Activated CD8-positive, alpha-beta T cell treated with anti-CD3 and anti-CD28 coated beads for 36 hours (primary cell): ENCODE measurements around the gene TMPRSS4. TPM values are rescaled to one million over a fixed set of nuclear protein-coding genes. Genes with fewer than 3 reads are reported as not detected.

ENCODE experiments used
- ATAC-seq: fragments of 200-7000 bp; cut with Tn5 transposase; one replicate; pipeline ENCODE4 v1.10.0; 2021; ENCODE audit warnings: mild to moderate bottlenecking, moderate library complexity
- CTCF ChIA-PET: fragments of 350-600 bp; sonication (Branson Sonifier 250); formaldehyde crosslinking; loops from one replicate; lab custom pipeline; 2021; ENCODE audit warnings: antibody characterized with exemption; lab: Charles Lee
- POLR2A ChIA-PET: fragments of 350-600 bp; sonication (Branson Sonifier 250); formaldehyde crosslinking; loops from one replicate; lab custom pipeline; 2021; ENCODE audit warnings: antibody characterized with exemption; lab: Charles Lee
- DNase-seq: peaks from one replicate; pipeline ENCODE4 v3.0.0-alpha.2; 2020
- H3K27ac Mint-ChIP-seq: one replicate; pipeline ENCODE4 v1.8.0; 2021; ENCODE audit warnings: mild to moderate bottlenecking, mixed read lengths
- H3K27me3 Mint-ChIP-seq: one replicate; pipeline ENCODE4 v1.8.0; 2021; ENCODE audit warnings: mixed read lengths
- H3K36me3 Mint-ChIP-seq: one replicate; pipeline ENCODE4 v1.8.0; 2021; ENCODE audit warnings: low read depth, mixed read lengths
- H3K4me1 Mint-ChIP-seq: one replicate; pipeline ENCODE4 v1.8.0; 2021; ENCODE audit warnings: low read depth, mixed read lengths
- H3K4me3 Mint-ChIP-seq: one replicate; pipeline ENCODE4 v1.8.0; 2021; ENCODE audit warnings: mild to moderate bottlenecking, moderate library complexity, mixed read lengths
- H3K9me3 Mint-ChIP-seq: one replicate; pipeline ENCODE4 v1.8.0; 2021; ENCODE audit warnings: mixed read lengths
- intact Hi-C: fragments of 100-400 bp; cut with micrococcal nuclease; formaldehyde crosslinking; loops from one replicate; pipeline ENCODE4 v1.10.0; 2022
- total RNA-seq, 2 experiments: library from RNA; stranded (reverse); gene quantifications; one replicate each; pipeline ENCODE4 v1.2.3, GENCODE V29; 2021
- TF ChIP-seq, protein P1 (sequence below): fragments of 200-600 bp; IDR thresholded peaks from one replicate; pipeline ENCODE4 v1.8.0; 2022; ENCODE audit warnings: antibody characterized with exemption, mild to moderate bottlenecking

Gene TMPRSS4
- total RNA-seq, 2 experiments from 2014 or later: not detected

- no peaks in the 10 kb centered on the region for H3K36me3 Mint-ChIP-seq
- POLR2A ChIA-PET: interaction anchor here (1.5 kb wide), 1 partner anchor 23 kb away, joined by 5 read pairs; no protein-coding TSS in a partner anchor
- no peaks in the 10 kb centered on the region for H3K9me3 Mint-ChIP-seq
- no peak overlapping the region for H3K4me3 Mint-ChIP-seq
- TF ChIP-seq, protein P1, sequence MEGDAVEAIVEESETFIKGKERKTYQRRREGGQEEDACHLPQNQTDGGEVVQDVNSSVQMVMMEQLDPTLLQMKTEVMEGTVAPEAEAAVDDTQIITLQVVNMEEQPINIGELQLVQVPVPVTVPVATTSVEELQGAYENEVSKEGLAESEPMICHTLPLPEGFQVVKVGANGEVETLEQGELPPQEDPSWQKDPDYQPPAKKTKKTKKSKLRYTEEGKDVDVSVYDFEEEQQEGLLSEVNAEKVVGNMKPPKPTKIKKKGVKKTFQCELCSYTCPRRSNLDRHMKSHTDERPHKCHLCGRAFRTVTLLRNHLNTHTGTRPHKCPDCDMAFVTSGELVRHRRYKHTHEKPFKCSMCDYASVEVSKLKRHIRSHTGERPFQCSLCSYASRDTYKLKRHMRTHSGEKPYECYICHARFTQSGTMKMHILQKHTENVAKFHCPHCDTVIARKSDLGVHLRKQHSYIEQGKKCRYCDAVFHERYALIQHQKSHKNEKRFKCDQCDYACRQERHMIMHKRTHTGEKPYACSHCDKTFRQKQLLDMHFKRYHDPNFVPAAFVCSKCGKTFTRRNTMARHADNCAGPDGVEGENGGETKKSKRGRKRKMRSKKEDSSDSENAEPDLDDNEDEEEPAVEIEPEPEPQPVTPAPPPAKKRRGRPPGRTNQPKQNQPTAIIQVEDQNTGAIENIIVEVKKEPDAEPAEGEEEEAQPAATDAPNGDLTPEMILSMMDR: no peak
- CTCF ChIA-PET: interaction anchor here (1.9 to 6.8 kb wide), 3 partner anchors 23 to 50 kb away, joined by 6 to 116 read pairs (median 41); no protein-coding TSS in a partner anchor
- H3K27ac Mint-ChIP-seq: no peak overlapping the region
- ATAC-seq (no peak), DNase-seq (no peak)
- intact Hi-C loops: loop anchor here (5.0 kb wide), 1 partner anchor 144 kb away; no protein-coding TSS in a partner anchor
- H3K4me1 Mint-ChIP-seq: peaks cover 3% of the 10 kb centered on the region
- peaks cover 38% of the 10 kb centered on the region for H3K27me3 Mint-ChIP-seq
These were observed 71.4 kb downstream of the TMPRSS4 start for GRCh38 chr11:118148240-118148639.

DNA sequence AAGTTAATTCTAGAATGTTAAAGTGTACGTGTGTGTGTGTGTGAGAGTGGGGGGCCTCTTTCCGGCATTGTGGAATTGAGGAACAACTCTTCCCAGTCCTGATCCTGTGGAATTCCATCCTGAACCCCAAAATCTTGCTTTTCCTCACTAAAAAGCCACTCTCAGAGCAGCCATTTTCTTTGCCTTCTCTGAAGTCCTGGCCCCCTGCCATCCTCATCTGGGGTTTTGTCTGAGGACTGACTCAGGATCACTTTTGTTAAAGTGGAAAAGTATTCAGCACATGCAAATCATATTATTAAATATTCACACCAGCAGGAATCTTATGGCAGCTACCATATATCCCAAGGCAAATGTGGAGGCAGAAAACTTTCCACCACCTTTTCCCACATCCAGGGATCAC lies 72.0 kb downstream of the TMPRSS4 start:
- Mint-ChIP-seq H3K27me3 (peaks cover 40% of the 10 kb centered on the region), H3K4me3 (no peak overlapping the region), H3K4me1 (peaks cover 3% of the 10 kb centered on the region), H3K36me3 (no peaks in the 10 kb centered on the region), H3K27ac (no peak overlapping the region), H3K9me3 (no peaks in the 10 kb centered on the region)
- ChIA-PET POLR2A (interaction anchor here (0.9 to 1.5 kb wide), 2 partner anchors 22 kb away, joined by 3 to 5 read pairs; no protein-coding TSS in a partner anchor), CTCF (interaction anchor here (0.9 to 5.6 kb wide), 4 partner anchors 23 to 446 kb away, joined by 3 to 41 read pairs (median 5); no protein-coding TSS in a partner anchor)
- no peak for ATAC-seq
- TF ChIP-seq, protein P1: no peak
- DNase-seq: no peak
- intact Hi-C loops: loop anchor here (5.0 kb wide), 1 partner anchor 143 kb away; no protein-coding TSS in a partner anchor

DNA sequence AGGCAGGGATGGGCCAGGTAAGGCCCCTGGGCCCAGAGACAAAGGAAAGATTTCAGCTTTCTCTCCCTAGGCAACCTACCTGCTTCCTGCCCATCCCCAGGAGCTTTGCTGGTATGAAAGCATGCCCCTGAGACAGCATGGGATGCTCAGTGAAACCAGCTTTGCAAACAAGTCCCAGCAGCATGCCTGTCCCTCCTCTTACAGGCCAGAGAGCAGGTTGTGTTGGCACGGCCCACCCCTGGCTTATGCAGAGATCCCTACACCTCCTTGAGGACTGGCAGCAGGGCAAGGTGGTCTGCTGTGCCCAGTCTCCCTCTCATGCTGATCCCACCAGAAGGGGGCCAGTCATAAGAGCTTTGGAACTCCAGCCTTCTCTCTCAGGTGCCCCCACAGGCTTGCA lies 72.6 kb downstream of the TMPRSS4 start:
- POLR2A ChIA-PET: interaction anchor here (0.9 to 1.5 kb wide), 2 partner anchors 22 to 23 kb away, joined by 3 to 5 read pairs; no protein-coding TSS in a partner anchor
- no peaks in the 10 kb centered on the region for H3K36me3 Mint-ChIP-seq
- CTCF ChIA-PET: interaction anchor here (0.9 to 5.6 kb wide), 4 partner anchors 22 to 445 kb away, joined by 3 to 41 read pairs (median 5); no protein-coding TSS in a partner anchor
- peaks cover 40% of the 10 kb centered on the region for H3K27me3 Mint-ChIP-seq
- H3K4me3 Mint-ChIP-seq: no peak overlapping the region
- no peak overlapping the region for H3K27ac Mint-ChIP-seq
- peaks cover 3% of the 10 kb centered on the region for H3K4me1 Mint-ChIP-seq
- no peaks in the 10 kb centered on the region for H3K9me3 Mint-ChIP-seq
- no peak for ATAC-seq
- no peak for DNase-seq
- intact Hi-C loops: loop anchor here (5.0 kb wide), 1 partner anchor 143 kb away; no protein-coding TSS in a partner anchor
- TF ChIP-seq, protein P1: no peak

- H3K4me3 Mint-ChIP-seq: no peak overlapping the region
- TF ChIP-seq, protein P1: no peak
- POLR2A ChIA-PET: no interaction called here
- ATAC-seq (no peak), DNase-seq (no peak)
- peaks cover under 1% of the 10 kb centered on the region for H3K4me1 Mint-ChIP-seq
- no peaks in the 10 kb centered on the region for H3K36me3 Mint-ChIP-seq
- CTCF ChIA-PET: interaction anchor here (5.6 kb wide), 1 partner anchor 20 kb away, joined by 41 read pairs; no protein-coding TSS in a partner anchor
- H3K27ac Mint-ChIP-seq: no peak overlapping the region
- H3K9me3 Mint-ChIP-seq: no peaks in the 10 kb centered on the region
- intact Hi-C loops: no loop called here
- peaks cover 46% of the 10 kb centered on the region for H3K27me3 Mint-ChIP-seq
These were observed 74.6 kb downstream of the TMPRSS4 start for GRCh38 chr11:118151431-118151830.

DNA sequence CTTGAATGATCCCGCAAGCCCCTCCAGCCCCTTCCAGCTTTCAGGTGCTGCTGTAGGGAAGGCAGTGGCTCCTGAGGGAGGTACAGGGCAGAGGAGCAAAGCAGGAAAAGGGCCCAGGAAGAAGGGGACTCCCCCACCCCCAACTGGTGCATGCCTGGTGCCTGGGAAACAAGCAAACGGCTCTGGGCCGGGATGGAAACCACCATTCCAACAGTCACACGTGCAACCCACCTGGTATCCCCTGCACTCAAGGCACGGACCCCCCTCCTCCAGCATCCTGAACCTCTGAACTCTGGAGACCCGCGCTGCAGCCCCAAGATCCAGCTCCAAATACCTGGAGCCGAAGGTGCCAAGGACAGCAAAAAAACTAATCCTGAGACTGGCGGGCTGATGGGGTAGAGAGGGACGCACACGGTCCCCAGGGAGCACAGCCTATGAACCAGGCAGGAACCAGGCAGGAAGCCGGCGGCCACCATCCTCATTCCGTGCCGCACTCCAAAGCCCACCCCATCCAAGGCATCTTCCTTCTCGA lies 75.2 kb downstream of the TMPRSS4 start:
- no peaks in the 10 kb centered on the region for H3K9me3 Mint-ChIP-seq
- no peaks in the 10 kb centered on the region for H3K36me3 Mint-ChIP-seq
- DNase-seq: no peak
- peaks cover 50% of the 10 kb centered on the region for H3K27me3 Mint-ChIP-seq
- intact Hi-C loops: no loop called here
- TF ChIP-seq, protein P1: no peak
- POLR2A ChIA-PET: no interaction called here
- peak overlapping the region; percentile 39 for H3K4me3 Mint-ChIP-seq
- no peak for ATAC-seq
- CTCF ChIA-PET: interaction anchor here (0.6 to 5.6 kb wide), 2 partner anchors 19 to 348 kb away, joined by 3 to 41 read pairs; no protein-coding TSS in a partner anchor
- no peak overlapping the region for H3K27ac Mint-ChIP-seq
- peaks cover 4% of the 10 kb centered on the region for H3K4me1 Mint-ChIP-seq
